GM23248 (cell line): ENCODE data around the gene PCED1B.
"Not testable (repeated sequence)": the region's sequence is repeated elsewhere in the genome, so short reads cannot be mapped to it uniquely, and the experiment has no call there.

Experiments
- EZH2 ChIP-seq: fragments of 200-600 bp; sonication (generic); IDR thresholded peaks from 2 replicates; pipeline ENCODE4 v1.6.1; 2018; ENCODE audit warnings: antibody characterized with exemption, mild to moderate bottlenecking; ENCODE audit not compliant: insufficient read depth, poor library complexity, severe bottlenecking
- EZH2phosphoT487 ChIP-seq: fragments of 200-600 bp; sonication (generic); IDR thresholded peaks from 2 replicates; pipeline ENCODE4 v1.6.1; 2018; ENCODE audit warnings: antibody characterized with exemption, moderate library complexity, mild to moderate bottlenecking, low read depth; ENCODE audit not compliant: insufficient read depth

GRCh38 chr12:47055856-47056255, 23.6 kb upstream of the PCED1B start:
- not testable (repeated sequence) for TF ChIP-seq EZH2phosphoT487, EZH2
